ENCODE results near the gene CAMSAP1.
A peak's percentile ranks its signal among the peaks of the same experiment; 100 is the strongest.
"Not testable (repeated sequence)": the region's sequence is repeated elsewhere in the genome, so short reads cannot be mapped to it uniquely, and the experiment has no call there.

Gene CAMSAP1

GRCh38 chr9:135907431-135908092, at the start of gene CAMSAP1:
TSS of gene CAMSAP1 (minus strand) at chr9:135907546. CDS start at chr9:135907159, 387 bp downstream.
- peak; percentile 97 for DNase-seq

GRCh38 chr9:135956802-135957174, 49.4 kb upstream of the CAMSAP1 start:
- no peak for DNase-seq

GRCh38 chr9:135955934-135956801, 48.8 kb upstream of the CAMSAP1 start:
- no peak for DNase-seq

GRCh38 chr9:135952664-135953206, 45.4 kb upstream of the CAMSAP1 start:
- no peak for DNase-seq

GRCh38 chr9:135951889-135952663, 44.7 kb upstream of the CAMSAP1 start:
- no peak for DNase-seq

GRCh38 chr9:135951310-135951709, 44.0 kb upstream of the CAMSAP1 start:
- not testable (repeated sequence) for DNase-seq

GRCh38 chr9:135950841-135951240, 43.5 kb upstream of the CAMSAP1 start:
- not testable (repeated sequence) for DNase-seq

GRCh38 chr9:135950135-135950682, 42.9 kb upstream of the CAMSAP1 start:
- DNase-seq, result no peak

- no peak for DNase-seq
Observed at GRCh38 chr9:135949501-135950134, 42.3 kb upstream of the CAMSAP1 start.

- no peak for DNase-seq
Observed at GRCh38 chr9:135948968-135949367, 41.6 kb upstream of the CAMSAP1 start.

GRCh38 chr9:135948446-135948845, 41.1 kb upstream of the CAMSAP1 start:
- no peak for DNase-seq

- no peak for DNase-seq
Observed at GRCh38 chr9:135947582-135947981, 40.2 kb upstream of the CAMSAP1 start.

- not testable (repeated sequence) for DNase-seq
Observed at GRCh38 chr9:135947105-135947504, 39.8 kb upstream of the CAMSAP1 start.

- no peak for DNase-seq
Observed at GRCh38 chr9:135946392-135946994, 39.1 kb upstream of the CAMSAP1 start.

- DNase-seq, result no peak
Observed at GRCh38 chr9:135945969-135946368, 38.6 kb upstream of the CAMSAP1 start.

GRCh38 chr9:135944444-135945252, 37.3 kb upstream of the CAMSAP1 start:
- DNase-seq, result no peak

GRCh38 chr9:135943604-135944003, 36.3 kb upstream of the CAMSAP1 start:
- not testable (repeated sequence) for DNase-seq

- DNase-seq, result no peak
Observed at GRCh38 chr9:135941288-135941995, 34.1 kb upstream of the CAMSAP1 start.

- DNase-seq, result peak; percentile 20
Observed at GRCh38 chr9:135939351-135940265, 32.3 kb upstream of the CAMSAP1 start.
